GM12892 (cell line): ENCODE results near the gene EML1.

ENCODE experiments used
- POLR2A ChIP-seq: IDR thresholded peaks from 2 replicates; pipeline ENCODE4 v1.6.1; 2011; ENCODE audit warnings: low read depth, low read length, control low read depth
- POLR2AphosphoS5 ChIP-seq: IDR thresholded peaks from 2 replicates; pipeline ENCODE4 v1.6.1; 2011; ENCODE audit warnings: low read depth, low read length, control low read depth
- TAF1 ChIP-seq: IDR thresholded peaks from 2 replicates; pipeline ENCODE4 v1.6.1; 2011; ENCODE audit warnings: low read depth, mild to moderate bottlenecking, control low read depth, low read length, borderline replicate concordance

GRCh38 chr14:99966037-99966835, 173.0 kb downstream of the EML1 start:
- TF ChIP-seq POLR2AphosphoS5 (no peak), POLR2A (no peak), TAF1 (no peak)
